ENCODE data around the gene IPO8.

The IPO8 gene

DNA sequence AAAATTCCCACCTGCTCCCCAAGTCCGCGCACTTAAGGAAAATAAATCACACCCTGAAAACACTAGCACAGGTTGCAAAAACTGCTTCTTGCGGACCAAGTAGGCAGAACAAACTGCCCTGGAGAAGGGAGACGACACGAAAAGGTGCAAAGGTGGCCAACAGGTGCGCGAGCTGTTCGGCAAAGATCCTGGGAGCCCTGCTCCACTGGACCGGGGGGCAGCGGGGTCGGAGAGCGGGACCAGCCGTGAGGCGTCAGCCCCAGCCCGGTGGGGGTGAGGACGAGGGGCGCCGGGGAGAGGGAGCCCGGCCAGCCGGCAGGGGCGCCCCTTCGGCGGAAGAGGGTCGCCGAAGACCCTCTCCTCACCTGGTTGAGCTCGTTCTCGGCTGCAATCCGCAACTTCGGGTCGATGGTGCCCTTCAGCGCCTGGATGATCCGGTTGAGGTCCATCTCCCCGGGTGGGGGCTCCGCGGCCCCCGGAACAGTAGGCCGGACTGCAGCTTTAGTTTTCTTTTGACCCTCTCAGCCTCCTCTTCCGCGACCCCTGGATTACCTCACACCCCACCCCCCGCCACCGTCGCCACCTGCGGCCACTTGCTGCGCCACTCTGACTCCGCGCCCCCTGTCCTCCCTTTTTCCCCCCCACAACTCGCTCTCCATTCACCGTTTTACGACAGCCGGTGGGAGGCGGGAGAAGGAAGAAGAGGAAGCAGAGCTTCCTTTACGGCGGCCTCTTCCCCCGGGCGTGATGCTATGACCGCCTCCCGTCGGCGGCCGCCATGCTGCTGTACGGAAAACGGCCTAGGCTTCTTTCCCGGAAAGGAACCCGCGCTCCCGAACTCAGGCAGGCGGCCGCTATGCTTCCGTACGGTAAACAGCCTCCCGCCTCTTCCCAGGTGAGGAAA, at the start of gene IPO8:
Gene IPO8 (minus strand): TSS at position 671 of the 904 bp plus-strand sequence. CDS start 222 bp downstream, at position 449.
- peak; percentile 97 for DNase-seq (ENCODE audit: low spot score)

DNA sequence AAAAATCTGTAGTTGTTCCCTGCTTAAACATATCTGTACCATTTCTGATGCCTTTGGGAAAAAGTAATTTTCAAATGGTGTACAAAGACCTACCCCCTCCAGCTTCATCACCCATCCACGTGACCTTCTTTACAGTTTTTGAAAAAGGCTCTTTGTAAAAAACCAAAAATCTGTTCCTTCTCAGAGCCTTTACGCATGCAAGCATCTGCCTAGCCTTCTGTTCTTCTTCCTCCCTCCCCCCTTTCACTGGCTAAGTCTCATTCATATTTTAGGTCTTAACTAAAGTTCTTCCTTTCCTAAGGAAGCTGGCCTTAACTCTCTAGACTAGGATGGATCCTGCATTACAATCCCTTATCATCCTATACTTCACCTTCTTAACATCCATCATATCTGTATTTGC, 48.7 kb upstream of the IPO8 start:
- DNase-seq (ENCODE audit: low spot score) = no peak

DNA sequence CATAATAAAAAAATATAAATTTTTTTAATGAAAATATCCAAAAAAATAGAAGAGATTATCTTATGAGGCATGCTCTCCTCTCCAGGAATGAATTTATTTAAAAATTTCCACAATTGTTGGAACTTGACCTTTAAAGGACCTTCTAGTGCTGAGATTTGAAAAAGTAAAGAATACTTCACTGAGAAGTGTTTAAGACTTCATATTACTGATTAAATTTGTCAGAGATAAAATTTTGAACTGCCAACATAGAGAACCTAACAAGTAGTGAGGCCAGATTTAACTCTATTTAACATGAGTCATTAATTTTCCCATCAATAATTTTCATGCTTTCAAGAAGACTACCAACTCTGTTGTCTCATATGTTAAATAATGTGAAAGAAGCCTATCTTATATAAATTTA, 44.6 kb upstream of the IPO8 start:
- DNase-seq (ENCODE audit: low spot score) = no peak

DNA sequence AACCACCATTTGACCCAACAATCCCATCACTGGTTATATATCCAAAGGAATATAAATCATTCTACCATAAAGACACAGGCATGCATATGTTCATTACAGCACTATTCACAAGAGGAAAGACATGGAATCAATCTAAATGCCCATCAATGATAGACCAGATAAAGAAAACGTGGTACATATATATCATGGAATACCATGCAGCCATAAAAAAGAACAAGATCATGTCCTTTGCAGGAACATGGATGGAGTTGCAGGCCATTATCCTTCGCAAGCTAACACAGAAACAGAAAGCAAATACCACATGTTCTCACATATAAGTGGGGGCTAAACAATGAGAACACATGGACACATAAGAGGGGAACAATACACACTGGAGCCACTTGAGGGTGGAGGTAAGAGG, 43.4 kb upstream of the IPO8 start:
- DNase-seq (ENCODE audit: low spot score) = no peak

DNA sequence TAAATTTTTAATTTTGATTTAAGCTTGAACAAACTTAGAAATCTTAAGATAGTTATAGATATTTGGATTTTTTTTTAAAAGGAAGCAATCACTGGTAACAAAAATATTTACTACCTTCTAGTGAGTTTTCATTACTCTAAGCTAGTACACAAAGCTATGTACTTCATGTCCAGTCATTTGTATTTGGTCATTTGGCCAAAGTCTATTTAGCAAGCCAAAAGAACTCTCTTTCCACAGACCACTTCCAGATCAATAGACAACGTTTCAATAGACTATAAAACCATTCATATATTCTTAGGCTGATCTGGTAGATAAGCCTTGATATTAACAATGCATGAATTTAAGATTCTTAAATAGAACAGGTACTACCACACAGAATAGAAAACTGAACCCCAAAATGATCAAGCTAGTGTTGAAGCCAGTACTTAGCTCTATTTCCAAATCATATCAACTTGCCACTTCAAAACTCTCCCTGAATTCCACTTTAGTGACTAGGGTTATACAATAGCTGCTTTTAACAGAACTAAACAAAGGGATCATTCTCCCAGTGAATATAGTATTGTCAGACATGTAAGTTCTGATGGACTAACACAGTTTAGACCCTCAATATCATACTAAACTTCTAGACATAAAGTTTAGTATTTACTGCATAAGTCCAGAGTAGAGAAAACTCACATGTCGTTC, 37.4 kb upstream of the IPO8 start:
- DNase-seq (ENCODE audit: low spot score) = no peak

DNA sequence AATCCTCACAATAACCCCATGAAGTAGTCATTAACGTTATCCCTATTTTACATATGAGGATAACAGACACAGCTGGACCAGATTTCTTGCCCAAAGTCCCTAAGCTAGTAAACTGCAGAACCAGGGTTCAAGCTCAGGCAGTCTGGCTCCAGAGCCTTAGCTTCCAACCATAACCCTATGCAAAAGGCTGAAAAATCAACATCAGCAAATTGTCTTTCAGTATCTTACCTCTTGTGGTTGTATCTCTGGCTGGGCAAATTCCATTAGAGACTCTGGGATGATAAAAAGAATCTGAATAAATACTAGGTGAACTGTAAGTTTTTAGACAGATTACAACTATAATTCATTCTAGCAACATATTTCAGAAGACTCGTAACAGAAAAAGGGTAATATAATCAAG, 34.3 kb upstream of the IPO8 start:
- no peak for DNase-seq (ENCODE audit: low spot score)

DNA sequence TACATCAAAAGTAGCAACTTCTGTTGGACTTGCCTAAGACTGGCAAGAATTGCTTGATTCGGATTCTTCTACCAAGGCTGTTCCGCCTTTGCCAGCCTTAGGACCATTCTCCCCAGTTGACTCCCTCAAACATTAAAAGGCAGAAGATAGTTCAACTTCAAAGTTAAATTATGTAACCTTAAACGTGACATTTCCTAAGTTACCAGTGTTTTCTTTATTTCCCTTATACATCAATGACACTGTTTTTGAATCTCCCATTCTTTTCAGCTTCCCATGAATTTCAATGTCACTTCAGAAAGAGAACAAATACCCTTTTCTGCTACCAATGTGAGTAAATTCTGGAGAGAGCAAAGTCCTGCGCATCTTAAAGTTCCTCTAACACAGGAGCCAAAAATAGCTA, 33.9 kb upstream of the IPO8 start:
- no peak for DNase-seq (ENCODE audit: low spot score)

DNA sequence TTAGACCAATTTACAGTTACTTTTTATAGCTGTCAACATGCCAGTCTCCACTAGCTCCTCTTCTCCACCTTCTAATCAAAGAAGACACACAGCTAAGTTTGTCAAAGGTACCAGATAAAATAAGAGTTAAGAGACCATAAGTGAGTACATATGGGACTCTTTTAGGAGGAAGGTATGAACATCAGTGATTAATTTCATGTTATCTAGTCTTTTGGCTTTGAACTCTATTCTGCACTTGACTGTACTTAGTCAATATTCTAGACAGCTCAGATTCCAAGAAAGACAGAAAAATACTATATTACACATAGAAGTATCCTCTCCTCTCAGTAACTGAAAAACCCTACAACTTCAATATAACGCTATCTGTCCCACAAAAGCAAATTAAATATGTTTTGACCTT, 31.0 kb upstream of the IPO8 start:
- no peak for DNase-seq (ENCODE audit: low spot score)

DNA sequence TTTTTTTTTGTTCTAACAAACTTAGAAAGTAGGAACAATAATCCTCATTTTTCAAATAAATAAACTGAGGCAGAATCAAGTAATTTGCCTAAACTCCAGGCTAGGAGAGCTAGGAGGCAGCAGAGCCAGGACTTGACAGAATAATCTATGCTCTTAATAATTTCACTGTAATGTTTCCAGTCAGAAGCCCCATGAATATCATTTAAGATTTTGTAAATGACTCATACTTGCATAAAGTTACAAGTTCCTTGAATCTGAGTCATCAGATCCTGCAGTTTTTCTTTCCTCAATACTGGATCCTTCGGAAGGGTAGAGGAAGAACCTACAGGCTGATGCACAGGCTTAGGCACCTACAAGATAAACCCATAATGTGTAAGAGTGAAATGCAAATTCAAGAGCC, 30.1 kb upstream of the IPO8 start:
- peak; percentile 76 for DNase-seq (ENCODE audit: low spot score)

DNA sequence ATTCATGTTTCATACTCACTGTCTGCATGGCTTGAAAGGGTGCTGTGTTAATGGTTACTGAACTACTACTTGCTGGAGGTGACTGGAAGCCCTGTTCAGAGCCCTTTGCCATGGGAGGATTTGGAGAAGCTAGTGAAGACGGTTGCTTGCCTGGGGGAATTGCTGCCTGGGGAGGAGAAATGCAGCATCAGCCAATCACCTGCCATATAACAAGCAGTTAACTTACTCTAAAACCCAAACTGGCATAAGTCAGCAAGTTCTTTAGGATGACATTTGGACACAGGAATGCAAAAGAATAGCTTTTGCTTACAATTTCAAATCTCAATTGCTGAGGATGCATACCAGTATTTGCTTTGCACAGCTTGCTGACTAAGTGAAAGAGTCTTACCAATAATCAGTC, 23.4 kb upstream of the IPO8 start:
- peak; percentile 83 for DNase-seq (ENCODE audit: low spot score)

DNA sequence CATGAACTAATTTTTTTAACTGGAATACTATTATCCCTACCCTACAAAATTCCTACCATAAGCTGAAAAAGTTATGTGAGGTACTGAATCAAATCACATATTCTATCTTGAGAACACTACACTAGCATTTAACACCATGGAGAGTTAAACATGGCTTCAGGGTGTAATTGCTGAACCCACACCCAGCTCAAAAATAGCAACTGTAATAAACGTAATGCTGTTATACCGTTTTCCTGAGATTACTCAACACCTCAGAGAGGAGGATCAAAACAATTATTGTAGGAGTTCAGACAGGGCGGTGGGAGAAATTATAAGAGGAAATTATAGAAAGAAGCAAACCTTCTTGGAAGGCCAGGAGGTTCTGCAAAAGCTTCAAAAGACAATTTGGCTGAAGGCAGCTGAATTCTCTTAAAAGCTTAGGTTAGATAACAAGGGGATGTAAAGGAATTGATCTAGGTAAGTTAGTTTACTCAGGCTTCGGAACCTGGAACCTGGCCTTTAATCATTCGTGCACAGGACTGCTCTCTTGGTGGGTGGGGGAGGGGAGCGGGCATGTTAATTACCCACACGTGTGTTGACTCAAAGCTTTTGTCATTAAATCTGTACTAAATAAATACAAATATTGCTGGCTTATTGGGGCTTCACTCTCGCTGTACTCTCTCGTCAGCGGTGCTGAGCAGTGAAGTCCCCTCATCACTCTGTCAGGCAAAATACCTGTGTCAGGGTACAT, 12.1 kb upstream of the IPO8 start:
- DNase-seq (ENCODE audit: low spot score) = no peak

DNA sequence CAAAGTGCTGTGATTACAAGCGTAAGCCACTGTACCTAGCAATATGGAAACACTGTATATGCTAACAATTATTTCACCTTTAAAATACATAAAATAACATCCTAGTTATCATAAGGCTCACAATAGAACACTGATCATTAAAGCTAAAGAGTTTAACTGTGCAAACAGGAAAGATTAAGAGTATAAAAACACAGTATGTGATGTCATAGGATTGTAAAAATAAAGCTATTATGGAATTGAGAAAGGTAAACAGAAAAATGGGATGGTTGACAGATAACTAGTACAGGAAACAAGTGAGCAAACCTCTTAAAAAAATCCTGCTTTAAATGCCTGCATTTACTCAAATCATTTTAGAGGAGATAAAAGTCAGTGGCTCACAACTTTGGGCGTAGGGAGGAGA, 10.8 kb upstream of the IPO8 start:
- no peak for DNase-seq (ENCODE audit: low spot score)

DNA sequence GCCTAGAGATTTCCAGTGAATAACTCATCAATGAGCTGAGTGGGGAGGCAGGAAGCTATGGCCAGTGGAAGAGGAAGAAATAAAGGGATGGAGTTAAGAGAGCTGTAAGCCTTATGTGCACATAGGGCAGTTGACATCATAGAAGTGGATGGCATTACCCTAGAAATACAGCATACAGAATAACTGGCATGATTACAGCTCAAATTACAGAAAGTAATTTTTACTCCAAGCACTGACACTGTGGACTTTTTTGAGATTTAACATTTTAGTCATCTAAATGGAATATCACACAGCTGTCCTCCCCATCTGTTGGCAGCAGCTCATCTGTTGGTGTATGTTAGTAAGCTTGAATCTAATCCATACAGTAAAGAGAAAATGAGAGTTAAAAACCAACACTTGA, 5.4 kb upstream of the IPO8 start:
- no peak for DNase-seq (ENCODE audit: low spot score)

DNA sequence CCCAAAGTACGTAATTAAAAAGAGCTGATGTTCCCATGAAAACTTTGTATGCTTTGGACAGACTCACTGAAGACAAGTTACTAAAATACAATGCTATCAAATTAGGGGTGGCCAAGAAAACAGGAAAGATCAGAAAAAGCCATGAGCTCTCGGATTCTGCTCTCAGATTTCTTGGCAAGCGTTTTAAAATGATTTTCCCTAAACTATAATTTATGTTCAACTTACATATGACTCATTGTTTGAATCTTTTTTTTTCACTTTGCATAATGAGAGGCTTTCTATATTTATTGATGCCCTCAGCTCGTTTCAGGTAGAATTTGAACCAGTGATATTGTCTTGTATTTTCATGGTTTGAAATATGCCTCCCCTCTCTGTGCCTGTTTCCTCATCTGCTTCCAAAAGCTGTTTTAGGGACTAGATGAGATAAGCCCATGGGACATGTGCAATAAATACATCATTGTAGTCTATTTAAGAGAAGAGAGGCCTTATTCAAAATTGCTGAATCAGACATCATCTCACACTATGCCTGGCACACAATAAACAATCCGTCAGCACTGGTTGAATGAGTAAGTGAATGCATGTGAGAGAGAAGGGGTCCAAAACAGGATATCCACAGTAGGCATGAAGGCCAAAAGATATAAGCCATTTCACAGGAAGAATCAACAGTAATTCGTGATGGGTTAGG, 4.7 kb upstream of the IPO8 start:
- DNase-seq (ENCODE audit: low spot score) = no peak

DNA sequence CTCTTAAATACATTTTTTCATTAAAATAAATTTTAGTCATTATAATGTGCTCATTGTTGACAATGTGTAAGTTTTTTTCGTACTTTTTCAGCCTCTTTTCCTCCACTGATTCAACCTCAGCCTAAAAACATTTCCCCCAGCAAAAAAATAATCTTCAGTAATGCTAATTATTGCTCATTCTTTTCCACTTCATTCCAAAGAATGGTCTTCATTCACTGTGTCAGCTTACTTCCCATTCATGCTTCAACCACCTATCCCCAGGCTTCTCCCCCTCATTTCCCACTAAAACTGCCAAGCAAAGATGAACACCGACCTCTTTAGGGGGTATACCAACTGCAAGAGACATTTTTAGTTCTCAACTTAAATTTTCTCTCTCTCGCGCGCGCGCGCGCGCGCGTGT, 2.7 kb upstream of the IPO8 start:
- DNase-seq (ENCODE audit: low spot score) = no peak

DNA sequence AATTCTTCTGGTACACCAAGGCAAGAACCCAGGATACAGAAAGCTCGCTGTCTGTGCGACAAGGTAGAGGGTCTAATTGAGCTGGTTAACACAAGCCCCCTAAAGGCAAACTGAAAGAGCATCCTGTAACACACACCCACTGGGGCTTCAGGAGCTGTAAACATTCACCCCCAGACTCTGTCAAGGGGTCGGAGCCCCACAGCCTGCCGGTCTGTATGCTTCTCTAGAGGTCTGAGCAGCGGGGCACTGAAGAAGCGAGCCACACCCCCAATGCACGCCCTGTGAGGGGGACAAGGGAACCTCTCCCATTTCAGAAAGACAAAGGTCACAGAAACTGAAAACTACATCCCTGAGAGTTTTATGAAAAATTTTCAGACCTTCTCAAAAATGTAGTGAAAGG, 1.3 kb upstream of the IPO8 start:
- DNase-seq (ENCODE audit: low spot score) = no peak

DNA sequence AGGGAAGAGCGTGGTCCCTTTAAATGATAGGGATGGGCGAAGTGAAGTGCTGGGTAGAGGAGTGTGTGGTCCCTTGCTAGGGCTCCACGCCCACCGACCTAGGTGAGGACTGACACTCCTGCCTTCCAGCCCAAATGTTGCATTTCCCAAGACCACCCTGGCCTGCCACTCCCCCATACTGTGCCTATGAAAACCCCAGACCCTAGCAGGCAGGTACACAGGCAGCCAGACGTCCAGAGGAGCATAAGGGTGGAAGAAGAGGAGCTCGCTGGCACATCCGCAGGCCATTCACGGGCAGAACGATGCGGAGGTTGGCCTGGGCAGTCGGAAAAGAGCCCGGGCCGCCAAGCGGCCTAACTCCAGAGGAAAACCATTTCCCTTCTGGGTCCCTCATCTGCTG, 817 bp upstream of the IPO8 start:
- no peak for DNase-seq (ENCODE audit: low spot score)

DNA sequence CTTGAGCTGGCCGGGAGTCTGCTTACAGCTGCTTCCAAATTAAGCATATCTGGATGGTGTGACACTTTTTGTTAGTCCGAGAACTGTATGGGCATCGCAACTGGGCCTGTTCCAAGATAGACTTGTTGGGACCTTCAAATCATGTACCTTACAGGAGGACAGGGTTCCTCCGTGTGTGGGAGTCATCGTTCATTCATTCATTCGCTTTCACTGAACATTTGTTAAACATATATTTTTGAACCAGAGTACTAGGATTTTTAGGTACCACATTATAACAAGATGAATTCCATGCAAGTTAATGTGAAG, 387 bp upstream of the IPO8 start:
- no peak for DNase-seq (ENCODE audit: low spot score)

DNA sequence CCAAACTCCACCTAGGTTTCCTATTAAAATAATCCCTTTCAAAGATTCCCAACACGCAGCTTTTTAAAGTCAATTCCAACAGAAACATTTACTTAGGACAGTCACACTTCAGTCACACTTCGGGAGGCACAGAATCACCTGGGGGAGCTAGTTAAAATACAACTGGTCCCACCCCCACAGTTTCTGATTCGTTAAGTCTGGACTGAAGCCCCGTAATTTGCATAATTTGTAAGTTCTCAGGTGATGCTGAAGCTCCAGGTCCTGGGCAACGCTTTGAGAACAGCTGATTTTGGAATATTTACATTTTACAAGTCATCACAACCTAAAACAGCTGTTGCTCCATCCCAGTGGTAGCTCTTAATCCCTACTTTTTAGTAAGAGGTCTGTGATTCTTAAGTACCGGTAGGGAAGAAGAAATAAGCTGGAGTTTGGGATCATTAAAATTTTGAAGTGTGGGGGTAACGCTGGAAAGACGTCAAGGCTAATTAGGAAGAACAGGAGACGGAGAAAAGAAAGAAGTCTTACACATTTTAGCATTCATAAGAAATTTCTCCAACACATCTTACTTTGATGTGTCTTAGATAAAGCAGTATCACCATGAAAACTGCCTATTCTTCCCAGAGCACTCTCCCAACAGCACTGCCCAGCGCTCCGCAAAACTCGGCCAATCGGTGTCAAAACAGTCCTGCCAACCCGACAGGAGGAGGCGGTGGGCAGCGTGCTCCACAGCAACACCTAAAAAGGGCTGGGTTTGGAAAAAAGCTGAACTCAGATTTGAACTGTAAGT, 1.1 kb downstream of the IPO8 start:
- DNase-seq (ENCODE audit: low spot score) = peak; percentile 44

DNA sequence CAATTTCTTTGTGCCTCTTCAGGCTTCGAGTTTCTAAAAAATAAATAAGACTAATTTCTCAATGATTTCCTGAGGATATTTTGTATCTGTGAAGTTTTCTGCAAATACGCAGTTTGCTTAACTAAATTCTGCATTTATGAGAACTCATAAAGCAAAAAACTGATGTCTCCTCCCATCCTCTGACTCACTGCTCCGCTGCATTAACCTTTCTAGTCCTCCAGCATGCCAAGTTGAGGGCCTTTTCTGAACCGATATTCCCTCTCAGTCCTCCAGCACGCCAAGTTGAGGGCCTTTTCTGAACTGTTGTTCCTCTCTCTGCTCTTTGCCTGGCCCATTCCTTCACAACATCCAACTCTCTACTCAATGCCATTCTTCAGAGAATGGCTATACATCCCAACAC, 3.2 kb downstream of the IPO8 start:
- DNase-seq (ENCODE audit: low spot score) = peak; percentile 56

DNA sequence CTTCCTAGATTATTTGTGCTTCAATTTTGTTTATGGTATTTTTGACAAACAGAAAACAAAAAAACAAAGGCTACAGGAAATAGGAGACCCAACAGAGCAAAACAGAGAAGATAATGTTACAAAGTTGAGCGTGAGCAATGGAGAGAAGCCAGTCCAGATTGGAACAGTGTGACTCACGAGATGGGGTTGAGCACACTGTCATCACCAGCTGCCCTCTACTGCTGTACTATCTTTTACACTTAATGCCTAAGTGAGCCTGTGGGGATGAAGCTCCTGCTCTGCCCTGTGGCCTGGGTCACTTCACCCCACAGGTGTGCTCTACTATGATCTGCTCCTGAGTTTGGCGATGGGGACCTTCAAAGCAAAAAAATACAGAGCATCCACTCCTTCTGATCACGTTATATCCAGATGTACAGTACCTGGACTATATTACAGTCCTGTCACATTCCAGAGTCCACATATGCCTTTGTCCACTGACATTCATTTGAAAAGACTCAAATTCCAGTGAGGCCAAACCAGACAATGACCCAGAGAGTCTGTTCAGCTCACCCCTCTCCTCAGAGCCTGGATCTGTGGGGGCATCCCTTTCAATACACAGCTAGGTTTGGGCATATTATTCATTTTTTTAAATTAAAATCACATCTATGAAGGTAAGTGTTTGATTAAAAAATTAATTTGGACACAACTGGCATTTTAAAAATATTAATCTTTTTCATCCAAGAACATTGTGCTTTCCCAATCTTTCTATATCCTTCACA, 4.4 kb downstream of the IPO8 start:
- DNase-seq (ENCODE audit: low spot score) = peak; percentile 76
